Activated CD4-positive, alpha-beta T cell treated with anti-CD3 and anti-CD28 coated beads for 36 hours (primary cell): ENCODE measurements around the gene OMA1. TPM values are rescaled to one million over a fixed set of nuclear protein-coding genes. Genes with fewer than 3 reads are reported as not detected.
"Not testable (repeated sequence)": the region's sequence is repeated elsewhere in the genome, so short reads cannot be mapped to it uniquely, and the experiment has no call there.

Experiments
- ATAC-seq: fragments of 200-7000 bp; cut with Tn5 transposase; one replicate; pipeline ENCODE4 v1.10.0; 2021; ENCODE audit warnings: mild to moderate bottlenecking, moderate library complexity
- CTCF ChIA-PET: fragments of 350-600 bp; sonication (Branson Sonifier 250); formaldehyde crosslinking; loops from one replicate; lab custom pipeline; 2021; ENCODE audit warnings: antibody characterized with exemption; lab: Charles Lee
- POLR2A ChIA-PET: fragments of 350-600 bp; sonication (Branson Sonifier 250); formaldehyde crosslinking; loops from one replicate; lab custom pipeline; 2021; ENCODE audit warnings: antibody characterized with exemption, inconsistent platforms; lab: Charles Lee
- DNase-seq: peaks from one replicate; pipeline ENCODE4 v3.0.0-alpha.2; 2020
- H3K27ac Mint-ChIP-seq: one replicate; pipeline ENCODE4 v1.8.0; 2021; ENCODE audit warnings: mixed read lengths
- H3K27me3 Mint-ChIP-seq: one replicate; pipeline ENCODE4 v1.8.0; 2021; ENCODE audit warnings: mixed read lengths
- H3K36me3 Mint-ChIP-seq: one replicate; pipeline ENCODE4 v1.8.0; 2021; ENCODE audit warnings: low read depth, mixed read lengths
- H3K4me1 Mint-ChIP-seq: one replicate; pipeline ENCODE4 v1.8.0; 2021; ENCODE audit warnings: mixed read lengths
- H3K4me3 Mint-ChIP-seq: one replicate; pipeline ENCODE4 v1.8.0; 2021; ENCODE audit warnings: mild to moderate bottlenecking, moderate library complexity, mixed read lengths
- H3K9me3 Mint-ChIP-seq: one replicate; pipeline ENCODE4 v1.8.0; 2021; ENCODE audit warnings: low read depth, mixed read lengths
- intact Hi-C, 2 experiments: fragments of 100-400 bp; cut with DNase I in 1 of 2; cut with micrococcal nuclease in 1 of 2; formaldehyde crosslinking; loops; one replicate each; pipeline versions ENCODE4 v1.14.2 to v1.15.1; 2022 to 2024; cut with DNase I, micrococcal nuclease
- total RNA-seq, 2 experiments: library from RNA; stranded (reverse); gene quantifications; one replicate each; pipeline ENCODE4 v1.2.3, GENCODE V29; 2021

Gene OMA1
- total RNA-seq, 2 experiments from 2014 or later, result 8.8 to 11.6 TPM

DNA sequence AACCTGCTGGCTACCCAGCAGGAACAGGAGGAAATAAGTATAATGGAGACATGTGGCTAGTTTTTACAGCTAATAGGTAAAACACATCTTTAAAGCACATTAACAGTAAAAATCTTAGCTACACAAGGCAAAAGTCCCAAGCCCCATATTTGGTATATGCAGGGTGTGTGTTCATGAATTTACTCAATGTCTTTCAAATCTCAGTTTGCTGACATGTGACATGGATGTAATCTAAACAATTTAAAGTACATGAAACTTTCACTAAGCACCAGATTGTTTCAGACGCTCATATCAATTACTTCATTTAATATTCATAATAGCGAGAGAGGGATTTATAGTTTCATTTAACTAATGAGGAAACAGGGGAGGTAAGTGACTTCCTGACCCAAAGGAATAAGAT, 26.6 kb upstream of the OMA1 start:
- Mint-ChIP-seq H3K9me3 (no peaks in the 10 kb centered on the region), H3K36me3 (no peaks in the 10 kb centered on the region), H3K27me3 (peaks cover 64% of the 10 kb centered on the region), H3K4me3 (no peak overlapping the region), H3K27ac (no peak overlapping the region), H3K4me1 (peaks cover 37% of the 10 kb centered on the region)
- ChIA-PET CTCF (interaction anchor here (0.9 to 1.4 kb wide), 2 partner anchors 26 kb away, joined by 5 to 7 read pairs; partner anchors contain the start of gene OMA1), POLR2A (no interaction called here)
- ATAC-seq (no peak), DNase-seq (no peak)
- intact Hi-C loops, result loop anchor here in 1 of 2 experiments (1.0 to 5.0 kb wide), 4 partner anchors 11 to 127 kb away; partner anchors contain the start of genes MYSM1 and OMA1

DNA sequence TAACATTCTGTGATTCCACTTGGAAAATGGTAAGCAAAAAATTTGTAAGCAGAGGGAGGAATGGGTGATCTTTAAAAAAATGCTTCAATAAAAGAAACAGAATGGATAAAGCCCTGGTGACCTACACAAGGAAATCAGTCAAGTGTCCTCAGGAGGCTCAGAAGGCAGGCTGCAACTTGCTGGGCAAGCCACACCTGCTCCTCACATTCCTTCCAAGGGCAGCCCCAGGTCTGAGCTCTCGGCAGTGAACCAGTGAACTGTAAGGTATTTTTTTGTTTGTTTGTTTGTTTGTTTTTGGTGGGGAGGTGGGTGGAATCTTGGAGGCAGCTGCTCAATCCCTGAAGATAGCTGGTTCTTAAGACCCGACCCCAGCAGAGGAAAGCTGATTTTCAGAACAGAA, 26.2 kb upstream of the OMA1 start:
- H3K36me3 Mint-ChIP-seq, result no peaks in the 10 kb centered on the region
- DNase-seq (no peak), ATAC-seq (no peak)
- CTCF ChIA-PET, result interaction anchor here (0.8 to 1.6 kb wide), 3 partner anchors 11 to 80 kb away, joined by 3 to 7 read pairs (median 5); partner anchors contain the start of gene OMA1
- H3K27me3 Mint-ChIP-seq, result peaks cover 59% of the 10 kb centered on the region
- H3K27ac Mint-ChIP-seq, result no peak overlapping the region
- no peaks in the 10 kb centered on the region for H3K9me3 Mint-ChIP-seq
- POLR2A ChIA-PET, result no interaction called here
- intact Hi-C loops, result loop anchor here in 1 of 2 experiments (1.0 to 5.0 kb wide), 4 partner anchors 12 to 128 kb away; partner anchors contain the start of genes MYSM1 and OMA1
- no peak overlapping the region for H3K4me3 Mint-ChIP-seq
- H3K4me1 Mint-ChIP-seq, result peaks cover 32% of the 10 kb centered on the region

DNA sequence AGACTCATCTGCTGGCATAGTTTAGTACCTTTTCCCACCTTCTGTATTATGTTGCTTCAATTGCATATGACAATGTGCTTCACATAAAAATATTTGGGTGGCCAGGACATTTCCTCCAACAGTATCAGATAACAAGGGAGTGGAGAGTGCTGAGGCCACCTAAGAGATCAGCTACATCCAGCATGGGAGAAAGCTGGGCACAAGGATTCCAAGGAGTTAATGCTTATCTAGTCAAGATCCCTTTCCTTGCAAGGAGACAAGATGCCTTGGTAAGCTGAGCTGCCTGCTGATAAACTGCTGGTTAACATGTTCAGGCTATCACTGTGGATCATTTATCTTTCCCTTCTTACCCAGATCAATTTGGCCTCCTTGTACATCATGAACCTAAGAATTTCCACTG, 25.1 kb upstream of the OMA1 start:
- Mint-ChIP-seq H3K4me3 (no peak overlapping the region), H3K9me3 (no peaks in the 10 kb centered on the region), H3K27ac (no peak overlapping the region), H3K27me3 (peaks cover 57% of the 10 kb centered on the region), H3K36me3 (no peaks in the 10 kb centered on the region), H3K4me1 (peaks cover 27% of the 10 kb centered on the region)
- no peak for DNase-seq
- intact Hi-C loops, result loop anchor here in 1 of 2 experiments (2.0 to 5.0 kb wide), 2 partner anchors 25 to 81 kb away; partner anchors contain the start of gene OMA1
- no peak for ATAC-seq
- POLR2A ChIA-PET, result no interaction called here
- CTCF ChIA-PET, result interaction anchor here (1.2 to 1.6 kb wide), 2 partner anchors 10 to 81 kb away, joined by 3 to 5 read pairs; no protein-coding TSS in a partner anchor

DNA sequence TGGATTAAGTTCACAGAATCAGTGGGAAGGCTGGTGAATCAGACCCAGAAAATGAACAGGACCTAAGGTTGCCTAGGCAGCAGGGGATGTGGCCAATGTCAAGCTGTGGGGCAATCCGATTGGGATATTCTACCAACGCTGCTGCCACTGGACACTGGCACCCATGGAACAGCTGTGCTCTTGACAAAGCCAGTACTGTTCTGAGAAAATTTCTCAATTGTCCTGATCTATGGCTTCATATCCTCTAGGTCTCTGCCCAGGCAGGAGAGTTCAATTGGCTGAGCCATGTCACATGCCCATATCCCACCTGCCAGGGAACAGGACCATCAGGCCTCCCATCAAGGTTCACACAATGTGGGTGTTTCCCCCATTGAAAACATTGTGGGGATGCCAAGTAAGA, 24.3 kb upstream of the OMA1 start:
- intact Hi-C loops, result loop anchor here in 1 of 2 experiments (5.0 kb wide), 1 partner anchor 81 kb away; no protein-coding TSS in a partner anchor
- Mint-ChIP-seq H3K27ac (no peak overlapping the region), H3K4me1 (peaks cover 19% of the 10 kb centered on the region), H3K36me3 (no peaks in the 10 kb centered on the region), H3K9me3 (no peaks in the 10 kb centered on the region), H3K27me3 (peaks cover 51% of the 10 kb centered on the region), H3K4me3 (no peak overlapping the region)
- ChIA-PET POLR2A (no interaction called here), CTCF (no interaction called here)
- ATAC-seq, result no peak
- no peak for DNase-seq

DNA sequence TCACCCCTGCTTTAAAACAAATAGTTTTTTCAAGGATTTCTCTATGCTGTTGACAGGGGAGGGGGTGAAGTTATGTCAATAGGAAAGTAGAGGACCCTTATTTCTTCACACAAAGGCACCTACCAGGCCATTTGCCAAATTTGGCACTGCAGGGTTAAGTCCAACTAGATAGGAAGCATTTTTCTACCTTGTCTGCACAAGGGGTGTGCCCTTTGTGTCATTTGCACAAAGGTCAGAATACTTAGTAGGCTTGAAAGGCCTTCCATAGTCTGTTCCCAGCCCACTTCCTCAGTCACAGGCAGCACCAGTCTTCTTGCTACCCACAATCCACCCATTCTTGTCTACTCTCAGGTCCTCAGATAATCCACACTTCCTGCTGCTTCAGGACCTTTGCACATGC, 23.6 kb upstream of the OMA1 start:
- Mint-ChIP-seq H3K4me3 (no peak overlapping the region), H3K27ac (no peak overlapping the region), H3K36me3 (no peaks in the 10 kb centered on the region), H3K27me3 (peaks cover 50% of the 10 kb centered on the region), H3K9me3 (no peaks in the 10 kb centered on the region), H3K4me1 (peaks cover 15% of the 10 kb centered on the region)
- intact Hi-C loops, result loop anchor here in 1 of 2 experiments (5.0 kb wide), 1 partner anchor 82 kb away; no protein-coding TSS in a partner anchor
- CTCF ChIA-PET, result no interaction called here
- ATAC-seq (no peak), DNase-seq (no peak)
- POLR2A ChIA-PET, result no interaction called here

DNA sequence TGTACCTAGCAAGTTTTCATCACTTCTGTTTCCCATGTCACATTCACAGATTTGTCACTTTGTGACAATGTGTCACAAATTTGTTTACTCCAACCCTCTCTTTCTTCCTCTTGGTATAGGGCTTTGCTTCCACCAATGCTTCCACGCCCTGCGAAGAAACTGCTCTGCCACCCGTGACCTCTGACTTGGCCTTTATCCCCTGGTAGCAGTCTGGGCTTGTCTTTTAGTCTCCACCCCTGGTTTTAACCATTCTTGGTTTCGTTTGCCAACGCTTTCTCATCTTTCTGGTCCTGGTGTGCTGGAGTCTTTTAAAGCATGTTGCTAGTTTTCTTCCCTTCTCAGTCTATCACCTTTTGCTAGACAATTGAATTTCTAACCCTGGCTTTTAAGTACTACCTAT, 22.4 kb upstream of the OMA1 start:
- CTCF ChIA-PET, result interaction anchor here (0.6 to 1.7 kb wide), 2 partner anchors 23 to 1219 kb away, joined by 3 to 4 read pairs; partner anchors contain the start of gene OMA1
- ATAC-seq, result no peak
- POLR2A ChIA-PET, result no interaction called here

DNA sequence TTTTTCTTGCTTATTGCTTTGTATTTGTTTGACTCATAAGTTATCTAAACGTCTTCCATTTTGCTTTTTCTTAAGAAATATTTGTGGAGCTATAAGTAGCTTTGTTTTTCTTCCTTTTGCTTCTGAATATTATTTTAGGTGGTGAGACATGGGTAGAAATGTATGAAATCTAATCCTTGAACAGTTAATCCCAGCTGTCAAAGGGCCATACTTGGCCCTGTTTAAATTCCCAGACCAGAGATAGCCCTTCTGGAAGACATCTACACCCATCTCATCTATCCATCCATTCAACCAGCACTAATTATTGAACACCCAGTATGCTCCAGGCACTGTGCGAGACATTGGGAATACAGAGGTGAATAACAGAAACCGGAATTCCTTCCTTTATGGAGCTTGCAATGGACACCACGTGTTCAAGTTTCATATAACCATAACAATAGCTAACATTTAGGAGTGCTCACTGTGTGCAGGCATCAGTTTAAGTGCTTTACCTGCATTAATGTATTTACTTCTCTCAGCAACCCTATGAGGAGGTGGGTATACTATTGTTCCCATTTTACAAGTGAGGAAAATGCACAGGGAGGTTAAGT, 21.8 kb upstream of the OMA1 start:
- no peaks in the 10 kb centered on the region for H3K36me3 Mint-ChIP-seq
- POLR2A ChIA-PET, result no interaction called here
- peaks cover 6% of the 10 kb centered on the region for H3K4me1 Mint-ChIP-seq
- no peak overlapping the region for H3K27ac Mint-ChIP-seq
- ATAC-seq (no peak), DNase-seq (no peak)
- H3K27me3 Mint-ChIP-seq, result peaks cover 43% of the 10 kb centered on the region
- H3K4me3 Mint-ChIP-seq, result no peak overlapping the region
- CTCF ChIA-PET, result interaction anchor here (1.7 kb wide), 1 partner anchor 22 kb away, joined by 4 read pairs; the partner anchor contains the start of gene OMA1
- intact Hi-C loops, result no loop called here
- H3K9me3 Mint-ChIP-seq, result no peaks in the 10 kb centered on the region

More for the DNA sequence above, 22.4 kb upstream of the OMA1 start:
- H3K4me3 Mint-ChIP-seq, result no peak overlapping the region
- no peaks in the 10 kb centered on the region for H3K36me3 Mint-ChIP-seq
- intact Hi-C loops, result no loop called here
- H3K27ac Mint-ChIP-seq, result no peak overlapping the region
- no peaks in the 10 kb centered on the region for H3K9me3 Mint-ChIP-seq
- no peak for DNase-seq
- H3K27me3 Mint-ChIP-seq, result peaks cover 44% of the 10 kb centered on the region
- H3K4me1 Mint-ChIP-seq, result peaks cover 11% of the 10 kb centered on the region

DNA sequence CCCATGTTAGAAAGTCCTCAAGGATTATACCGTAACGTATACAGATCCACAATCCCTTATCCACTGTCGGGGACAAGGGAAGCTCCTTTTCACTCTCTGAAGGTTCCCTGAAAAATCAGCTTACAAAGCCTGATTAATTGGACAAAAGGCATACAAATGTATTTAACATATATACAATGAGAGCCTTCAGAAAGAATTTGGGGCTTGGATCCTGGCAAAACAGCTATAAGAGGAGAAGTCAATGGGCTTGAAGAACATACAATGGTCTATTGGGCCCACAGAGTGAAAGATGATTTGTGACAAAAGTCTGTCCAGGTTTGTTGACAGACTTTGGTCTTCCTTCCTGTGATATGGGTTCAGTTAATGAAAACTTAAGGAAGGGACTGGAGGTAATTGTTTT, 19.8 kb upstream of the OMA1 start:
- H3K27me3 Mint-ChIP-seq, result peaks cover 41% of the 10 kb centered on the region
- H3K4me3 Mint-ChIP-seq, result no peak overlapping the region
- H3K27ac Mint-ChIP-seq, result no peak overlapping the region
- H3K36me3 Mint-ChIP-seq, result no peaks in the 10 kb centered on the region
- intact Hi-C loops, result no loop called here
- CTCF ChIA-PET, result no interaction called here
- H3K9me3 Mint-ChIP-seq, result no peaks in the 10 kb centered on the region
- ATAC-seq (no peak), DNase-seq (no peak)
- POLR2A ChIA-PET, result interaction anchor here (0.6 kb wide), 1 partner anchor 86 kb away, joined by 3 read pairs; no protein-coding TSS in a partner anchor
- H3K4me1 Mint-ChIP-seq, result no peaks in the 10 kb centered on the region

DNA sequence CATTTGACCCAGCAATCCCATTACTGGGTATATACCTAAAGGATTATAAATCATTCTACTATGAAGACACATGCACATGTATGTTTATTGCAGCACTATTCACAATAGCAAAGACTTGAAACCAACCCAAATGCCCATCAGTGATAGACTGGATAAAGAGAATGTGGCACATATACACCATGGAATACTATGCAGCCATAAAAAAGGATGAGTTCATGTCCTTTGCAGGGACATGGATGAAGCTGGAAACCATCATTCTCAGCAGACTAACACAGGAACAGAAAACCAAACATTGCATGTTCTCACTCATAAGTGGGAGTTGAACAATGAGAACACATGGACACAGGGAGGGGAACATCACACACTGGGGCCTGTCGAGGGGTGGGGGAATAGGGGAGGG, 17.2 kb upstream of the OMA1 start:
- H3K9me3 Mint-ChIP-seq, H3K4me3 Mint-ChIP-seq, CTCF ChIA-PET, H3K36me3 Mint-ChIP-seq, POLR2A ChIA-PET, DNase-seq, H3K4me1 Mint-ChIP-seq, ATAC-seq, intact Hi-C loops, H3K27ac Mint-ChIP-seq: not testable (repeated sequence)
- peaks cover 24% of the 10 kb centered on the region for H3K27me3 Mint-ChIP-seq

DNA sequence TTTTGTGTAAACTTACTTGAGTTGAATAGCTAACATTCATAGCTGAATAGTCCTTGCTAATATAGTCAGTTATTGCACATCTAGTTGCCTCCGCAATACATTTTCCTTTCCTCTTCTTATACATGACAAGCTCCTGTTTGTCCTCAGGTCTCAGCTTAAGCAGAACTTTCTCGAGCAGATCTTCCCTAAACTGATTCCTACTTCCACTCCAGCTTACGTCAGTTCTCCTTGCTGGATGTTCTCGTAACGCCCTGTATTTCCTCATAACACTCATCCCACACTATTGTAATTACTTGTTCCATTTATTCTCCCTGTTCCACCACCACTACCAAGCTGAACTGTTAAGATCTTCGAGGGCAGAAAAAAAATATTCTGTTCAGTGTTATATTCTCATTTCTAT, 15.1 kb upstream of the OMA1 start:
- Mint-ChIP-seq H3K9me3 (no peaks in the 10 kb centered on the region), H3K27ac (no peak overlapping the region), H3K27me3 (peaks cover 27% of the 10 kb centered on the region), H3K4me1 (no peaks in the 10 kb centered on the region), H3K4me3 (no peak overlapping the region), H3K36me3 (no peaks in the 10 kb centered on the region)
- CTCF ChIA-PET, result interaction anchor here (1.0 to 1.3 kb wide), 2 partner anchors 10 to 15 kb away, joined by 5 to 6 read pairs; partner anchors contain the start of gene OMA1
- no peak for ATAC-seq
- POLR2A ChIA-PET, result no interaction called here
- intact Hi-C loops, result no loop called here
- no peak for DNase-seq

DNA sequence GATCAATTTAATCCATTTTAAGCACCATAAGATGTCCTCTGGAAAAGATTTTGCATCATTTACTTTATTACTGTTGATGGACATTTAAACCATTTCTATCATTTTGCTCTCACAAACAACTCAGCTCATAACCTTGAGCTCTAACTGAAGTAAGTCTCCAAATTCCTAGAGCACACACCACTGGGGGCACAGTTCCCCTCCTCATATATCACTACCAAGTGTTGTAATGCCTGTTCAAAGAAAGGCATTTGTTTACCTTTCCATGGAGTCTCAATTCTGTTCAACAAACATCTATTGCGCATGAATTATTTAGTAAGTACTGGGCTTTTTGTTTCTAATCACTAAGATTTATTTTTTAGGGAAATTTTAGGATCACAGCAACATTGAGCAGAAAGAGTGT, 8.9 kb upstream of the OMA1 start:
- no peaks in the 10 kb centered on the region for H3K36me3 Mint-ChIP-seq
- no peak overlapping the region for H3K27ac Mint-ChIP-seq
- H3K9me3 Mint-ChIP-seq, result no peaks in the 10 kb centered on the region

More for the DNA sequence above, 8.9 kb upstream of the OMA1 start:
- H3K27me3 Mint-ChIP-seq, result peaks cover 14% of the 10 kb centered on the region
- no peak for DNase-seq
- CTCF ChIA-PET, result no interaction called here
- no peaks in the 10 kb centered on the region for H3K4me1 Mint-ChIP-seq
- POLR2A ChIA-PET, result no interaction called here
- no peak for ATAC-seq
- no peak overlapping the region for H3K4me3 Mint-ChIP-seq
- intact Hi-C loops, result no loop called here
